Transverse colon (tissue), 4 donors: ENCODE data around the gene ETFBKMT. TPM values are rescaled to one million over a fixed set of nuclear protein-coding genes. Genes with fewer than 3 reads are reported as not detected.

Experiments used
- DNase-seq: peaks from one replicate; pipeline ENCODE4 v3.0.0-alpha.2; 2019
- H3K27ac ChIP-seq, 4 donors: fragments of 200-600 bp; sonication (generic); 2 replicates each; pipeline ENCODE4 v1.5.1; 2016 to 2018; ENCODE audit warnings: inconsistent platforms in 4 of 4
- H3K27me3 ChIP-seq: fragments of 200-600 bp; sonication (generic); 2 replicates; pipeline ENCODE4 v1.5.1; 2017; ENCODE audit warnings: inconsistent platforms
- H3K36me3 ChIP-seq, 4 donors: fragments of 200-600 bp; sonication (generic); 2 replicates each; pipeline ENCODE4 v1.5.1; 2017 to 2019; ENCODE audit warnings: inconsistent platforms in 4 of 4
- H3K4me1 ChIP-seq, 4 donors: fragments of 200-600 bp; sonication (generic); 2 replicates each; pipeline ENCODE4 v1.5.1; 2017 to 2020; ENCODE audit warnings: inconsistent platforms in 4 of 4
- H3K4me3 ChIP-seq, 4 donors: fragments of 200-600 bp; sonication (generic); 1 replicate in 1 of 4; 2 replicates in 3 of 4; pipeline versions ENCODE4 v1.5.1 to v1.6.1; 2017 to 2019; ENCODE audit warnings: inconsistent platforms in 4 of 4
- H3K9me3 ChIP-seq, 2 donors: fragments of 200-600 bp; sonication (generic); 2 replicates each; pipeline ENCODE4 v1.5.1; 2017 to 2019; ENCODE audit warnings: inconsistent platforms in 2 of 2
- EP300 ChIP-seq: sonication (generic); formaldehyde crosslinking; IDR thresholded peaks from one replicate; pipeline ENCODE4 v1.6.1; 2017; ENCODE audit warnings: antibody characterized with exemption, low read depth
- POLR2A ChIP-seq: fragments of 450-650 bp; IDR thresholded peaks from one replicate; pipeline ENCODE4 v1.6.1; 2016; ENCODE audit warnings: antibody characterized with exemption, mild to moderate bottlenecking, moderate library complexity
- POLR2AphosphoS5 ChIP-seq, 3 donors: sonication (generic); formaldehyde crosslinking; IDR thresholded peaks; one replicate each; pipeline ENCODE4 v1.6.1; 2016; ENCODE audit warnings: antibody characterized with exemption in 3 of 3
- WGBS, 2 donors: methylation state at CpG; one replicate each; pipeline ENCODE4 v1.1.5; 2018; ENCODE audit warnings: low coverage in 1 of 2; 5-methylcytosine and 5-hydroxymethylcytosine counted together
- in situ Hi-C, 4 donors: fragments of 200-750 bp; cut with MboI; loops; one replicate each; pipeline versions ENCODE4 v1.15.0 to v1.15.1; 2017; ENCODE audit warnings: low sequenced_read_pairs in 3 of 4, low pct_ligation_motif_present in 1 of 4, low pct_unique_long_range_greater_than_20kb in 1 of 4
- intact Hi-C: fragments of 100-400 bp; cut with DNase I; formaldehyde crosslinking; loops from one replicate; pipeline ENCODE4 v1.15.1; 2023; ENCODE audit warnings: low total_unique reads
- total RNA-seq, 4 donors: library from RNA; depleted of rRNA; stranded (reverse); fragments of >200 nt; gene quantifications; one replicate each; pipeline ENCODE4 v1.1.0, GENCODE V29; 2016
- TF ChIP-seq, protein P1 (sequence below), 5 experiments: fragments of 200-600 bp in 3 of 5; fragments of 450-650 bp in 2 of 5; sonication (generic) in 3 of 5; IDR thresholded peaks; 1 replicate in 2 of 5; 2 replicates in 3 of 5; pipeline ENCODE4 v1.5.1; 2016 to 2017; ENCODE audit warnings: antibody characterized with exemption in 5 of 5, inconsistent platforms in 3 of 5, mild to moderate bottlenecking in 2 of 5, moderate library complexity in 1 of 5

Gene ETFBKMT
- total RNA-seq, 4 donors from 2014 or later: 0.40 to 3.8 (median 3.1) TPM

DNA sequence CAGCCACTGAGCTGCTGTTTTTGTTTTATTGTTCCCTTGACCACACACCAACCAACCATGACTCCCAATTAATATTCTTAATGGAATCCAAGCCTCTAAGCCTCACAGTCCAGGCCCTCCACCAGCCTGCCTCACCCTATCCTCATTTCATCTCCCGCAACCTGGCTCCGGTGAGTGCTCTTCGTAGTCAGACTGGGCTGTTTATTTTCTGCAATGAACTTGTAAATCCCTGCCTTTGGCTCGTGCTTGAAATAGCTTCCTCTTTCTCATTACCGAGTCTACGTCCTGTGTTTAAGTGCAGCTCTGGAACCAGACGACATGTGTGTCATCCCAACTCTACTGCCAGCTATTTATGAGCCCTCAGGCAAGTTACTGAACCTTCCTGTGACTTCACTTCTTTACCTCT, 12.4 kb upstream of the ETFBKMT start:
- intact Hi-C loops: loop anchor here (5.0 kb wide), 1 partner anchor 1790 kb away; the partner anchor contains the start of gene SYT10
- 61 to 80% methylated on average over 1 to 7 of the region's 7 CpGs for WGBS, 2 donors

DNA sequence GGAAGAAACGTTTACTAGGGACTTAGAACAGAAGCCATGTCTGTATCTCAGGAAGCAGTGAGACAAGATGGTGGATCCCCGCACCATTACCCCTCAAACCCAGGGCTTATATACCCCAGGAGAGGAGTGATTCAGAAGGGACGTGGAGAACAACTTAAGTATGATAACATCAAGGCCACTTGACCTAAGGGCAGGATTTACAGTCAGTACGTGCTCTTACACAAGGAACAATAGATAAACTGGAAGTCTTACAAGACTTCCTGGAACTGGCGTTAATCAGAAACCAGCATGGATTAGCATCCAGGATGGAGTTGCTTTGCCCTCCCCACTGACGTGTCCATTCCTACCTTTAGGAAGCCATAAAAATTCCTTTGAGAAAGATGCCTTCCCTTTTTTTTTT, 8.6 kb upstream of the ETFBKMT start:
- WGBS, 2 donors: 55 to 68% methylated on average over 3 to 6 of the region's 6 CpGs
- Histone ChIP-seq H3K4me1 (peaks cover 0 to 35% (median 18%) of the 10 kb centered on the region in 4 donors), H3K27ac (peak overlapping the region in 3 of 4 donors; percentile 54 to 71 (median 59)), H3K9me3 (no peaks in the 10 kb centered on the region), H3K4me3 (no peak overlapping the region), H3K36me3 (no peaks in the 10 kb centered on the region), H3K27me3 (no peaks in the 10 kb centered on the region)
- TF ChIP-seq EP300 (peak; percentile 47), POLR2A (no peak), POLR2AphosphoS5 (IDR thresholded peaks at IDR 0.05) (peak in 1 of 3 donors; percentile 32)
- TF ChIP-seq, protein P1, sequence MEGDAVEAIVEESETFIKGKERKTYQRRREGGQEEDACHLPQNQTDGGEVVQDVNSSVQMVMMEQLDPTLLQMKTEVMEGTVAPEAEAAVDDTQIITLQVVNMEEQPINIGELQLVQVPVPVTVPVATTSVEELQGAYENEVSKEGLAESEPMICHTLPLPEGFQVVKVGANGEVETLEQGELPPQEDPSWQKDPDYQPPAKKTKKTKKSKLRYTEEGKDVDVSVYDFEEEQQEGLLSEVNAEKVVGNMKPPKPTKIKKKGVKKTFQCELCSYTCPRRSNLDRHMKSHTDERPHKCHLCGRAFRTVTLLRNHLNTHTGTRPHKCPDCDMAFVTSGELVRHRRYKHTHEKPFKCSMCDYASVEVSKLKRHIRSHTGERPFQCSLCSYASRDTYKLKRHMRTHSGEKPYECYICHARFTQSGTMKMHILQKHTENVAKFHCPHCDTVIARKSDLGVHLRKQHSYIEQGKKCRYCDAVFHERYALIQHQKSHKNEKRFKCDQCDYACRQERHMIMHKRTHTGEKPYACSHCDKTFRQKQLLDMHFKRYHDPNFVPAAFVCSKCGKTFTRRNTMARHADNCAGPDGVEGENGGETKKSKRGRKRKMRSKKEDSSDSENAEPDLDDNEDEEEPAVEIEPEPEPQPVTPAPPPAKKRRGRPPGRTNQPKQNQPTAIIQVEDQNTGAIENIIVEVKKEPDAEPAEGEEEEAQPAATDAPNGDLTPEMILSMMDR (IDR thresholded peaks at IDR 0.05): no peak
- in situ Hi-C loops: loop anchor here in 3 of 4 donors (10.0 to 25.0 kb wide), 4 partner anchors 311 to 1036 kb away; partner anchors contain the start of genes RESF1 (in 2 of the 3) and DNM1L (in 1 of the 3)
- peak; percentile 36 for DNase-seq
- intact Hi-C loops: loop anchor here (10.0 kb wide), 2 partner anchors 74 to 654 kb away; partner anchors contain the start of gene AMN1

More for the DNA sequence above, 12.4 kb upstream of the ETFBKMT start:
- no peak overlapping the region for H3K4me3 ChIP-seq
- H3K27me3 ChIP-seq: no peaks in the 10 kb centered on the region
- no peak overlapping the region for H3K27ac ChIP-seq
- no peaks in the 10 kb centered on the region for H3K9me3 ChIP-seq
- in situ Hi-C loops: loop anchor here in 1 of 4 donors (25.0 kb wide), 1 partner anchor 410 kb away; no protein-coding TSS in a partner anchor
- H3K36me3 ChIP-seq: no peaks in the 10 kb centered on the region
- peaks cover 0 to 20% (median 8%) of the 10 kb centered on the region in 4 donors for H3K4me1 ChIP-seq
- no peak for DNase-seq
- no peak for TF ChIP-seq POLR2A
- TF ChIP-seq POLR2AphosphoS5 (IDR thresholded peaks at IDR 0.05): no peak
- no peak for TF ChIP-seq EP300
- TF ChIP-seq, protein P1 (IDR thresholded peaks at IDR 0.05): no peak

DNA sequence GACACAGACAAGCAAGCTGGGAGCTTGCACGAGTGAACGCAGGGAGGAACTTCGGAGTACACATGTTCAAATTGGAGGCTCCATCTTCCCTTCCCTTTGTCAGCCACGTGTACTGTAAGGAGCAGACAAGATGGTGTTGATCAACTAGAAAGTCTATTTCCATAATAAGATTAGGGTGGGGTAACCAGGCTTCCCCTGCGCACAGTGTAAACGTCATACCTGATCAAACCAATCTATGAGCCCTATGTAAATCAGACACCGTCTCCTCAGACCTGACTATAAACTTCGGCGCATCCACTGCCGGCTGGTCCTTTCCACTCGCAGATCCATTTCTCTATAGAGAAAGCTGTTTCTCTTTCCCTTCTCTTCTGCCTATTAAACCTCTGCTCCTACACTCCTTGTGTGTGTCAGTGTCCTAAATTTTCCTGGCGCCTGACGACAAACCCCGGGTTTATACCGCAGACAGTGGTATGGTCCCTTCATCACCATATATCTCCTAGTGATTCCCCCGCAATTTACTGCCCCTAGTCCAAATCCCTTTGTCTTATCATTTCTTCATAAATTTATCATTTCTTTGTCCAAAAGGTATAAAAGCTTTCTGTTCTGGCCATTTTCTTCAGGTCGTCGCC, 7.5 kb upstream of the ETFBKMT start:
- TF ChIP-seq POLR2A (no peak), EP300 (no peak), POLR2AphosphoS5 (IDR thresholded peaks at IDR 0.05) (no peak)
- TF ChIP-seq, protein P1 (IDR thresholded peaks at IDR 0.05): no peak
- Histone ChIP-seq H3K27me3 (no peaks in the 10 kb centered on the region), H3K4me3 (no peak overlapping the region), H3K4me1 (peaks cover 0 to 26% (median 18%) of the 10 kb centered on the region in 4 donors), H3K27ac (peak overlapping the region in 3 of 4 donors; percentile 17 to 75 (median 51)), H3K36me3 (no peaks in the 10 kb centered on the region), H3K9me3 (no peaks in the 10 kb centered on the region)
- whole genome bisulfite sequencing, 2 donors: 80% methylated on average over 13 to 18 of the region's 18 CpGs
- in situ Hi-C loops (loop anchor here in 3 of 4 donors (10.0 to 25.0 kb wide), 4 partner anchors 310 to 1035 kb away; partner anchors contain the start of genes RESF1 (in 2 of the 3) and DNM1L (in 1 of the 3)), intact Hi-C loops (loop anchor here (10.0 kb wide), 2 partner anchors 73 to 653 kb away; partner anchors contain the start of gene AMN1)
- DNase-seq: no peak

DNA sequence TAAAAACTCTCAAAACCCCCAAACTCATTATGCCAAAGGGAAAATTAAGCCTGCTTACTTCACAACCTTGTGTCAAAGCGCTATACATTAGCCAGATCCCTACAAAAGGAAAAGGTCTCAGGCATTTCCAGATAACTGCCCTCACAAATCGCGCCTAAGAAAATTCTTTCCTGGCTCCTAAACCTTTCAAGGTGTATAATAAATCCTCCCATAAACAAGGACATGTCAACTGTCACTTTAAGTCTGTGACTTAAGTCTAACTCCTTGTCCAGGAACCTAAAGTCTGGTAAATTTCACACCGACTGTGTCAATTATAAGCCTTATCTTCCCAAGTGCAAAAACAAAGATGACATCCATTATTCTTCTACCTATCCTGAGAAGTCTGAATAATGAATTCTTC, 4.3 kb upstream of the ETFBKMT start:
- Histone ChIP-seq H3K27ac (no peak overlapping the region), H3K9me3 (no peaks in the 10 kb centered on the region), H3K4me1 (peaks cover 3 to 35% (median 23%) of the 10 kb centered on the region in 4 donors), H3K4me3 (no peak overlapping the region), H3K36me3 (no peaks in the 10 kb centered on the region), H3K27me3 (no peaks in the 10 kb centered on the region)
- TF ChIP-seq POLR2AphosphoS5 (IDR thresholded peaks at IDR 0.05): no peak
- TF ChIP-seq, protein P1 (IDR thresholded peaks at IDR 0.05): no peak
- no peak for TF ChIP-seq EP300
- no peak for TF ChIP-seq POLR2A
- in situ Hi-C loops: loop anchor here (5.0 to 25.0 kb wide), 5 partner anchors 307 to 1032 kb away; partner anchors contain the start of genes RESF1 (in 2 of the 4) and DNM1L (in 1 of the 4)
- intact Hi-C loops: loop anchor here (5.0 to 10.0 kb wide), 3 partner anchors 70 to 650 kb away; partner anchors contain the start of genes AMN1 and RESF1
- WGBS, 2 donors: 68 to 71% methylated on average over 4 of the region's 4 CpGs
- no peak for DNase-seq
